ENCODE data around the gene TMEM250. TPM values are rescaled to one million over a fixed set of nuclear protein-coding genes. Genes with fewer than 3 reads are reported as not detected.

The TMEM250 gene
- total RNA-seq, 4 donors from 2014 or later, result 34.3 to 59.4 (median 43.4) TPM

- no peak overlapping the region for H3K4me3 ChIP-seq
- no peak for TF ChIP-seq CTCF (IDR thresholded peaks at IDR 0.05)
- no peak for TF ChIP-seq POLR2A (IDR thresholded peaks at IDR 0.05)
- no peaks in the 10 kb centered on the region for H3K36me3 ChIP-seq
- no peak overlapping the region for H3K27ac ChIP-seq
- no peaks in the 10 kb centered on the region for H3K9me3 ChIP-seq
- WGBS, 2 donors, result 87% methylated on average over 12 to 14 of the region's 14 CpGs
- intact Hi-C loops (cut with DNase I), result no loop called here
- H3K4me1 ChIP-seq, result peaks cover 0 to 4% (median 0%) of the 10 kb centered on the region in 3 donors
- H3K27me3 ChIP-seq, result peaks cover 0 to 58% (median 0%) of the 10 kb centered on the region in 4 donors
- DNase-seq, result no peak
Measured at GRCh38 chr9:136154943-136155342, 36.3 kb upstream of the TMEM250 start.

- H3K4me1 ChIP-seq, result peaks cover 0 to 5% (median 0%) of the 10 kb centered on the region in 3 donors
- H3K4me3 ChIP-seq, result no peak overlapping the region
- no peak for DNase-seq
- H3K27me3 ChIP-seq, result peaks cover 0 to 59% (median 0%) of the 10 kb centered on the region in 4 donors
- WGBS, 2 donors, result 39 to 46% methylated on average over 8 to 21 of the region's 24 CpGs
- TF ChIP-seq POLR2A (IDR thresholded peaks at IDR 0.05), result no peak
- no peak for TF ChIP-seq CTCF (IDR thresholded peaks at IDR 0.05)
- no peak overlapping the region for H3K27ac ChIP-seq
- H3K36me3 ChIP-seq, result no peaks in the 10 kb centered on the region
- no peaks in the 10 kb centered on the region for H3K9me3 ChIP-seq
- intact Hi-C loops (cut with DNase I), result no loop called here
Measured at GRCh38 chr9:136153381-136154065, 34.8 kb upstream of the TMEM250 start.

- H3K4me3 ChIP-seq, result no peak overlapping the region
- no peaks in the 10 kb centered on the region for H3K9me3 ChIP-seq
- H3K27me3 ChIP-seq, result peaks cover 0 to 59% (median 0%) of the 10 kb centered on the region in 4 donors
- H3K27ac ChIP-seq, result no peak overlapping the region
- 95 to 100% methylated on average over 3 to 4 of the region's 12 CpGs for WGBS, 2 donors
- intact Hi-C loops (cut with DNase I), result no loop called here
- TF ChIP-seq CTCF (IDR thresholded peaks at IDR 0.05), result no peak
- peaks cover 0 to 11% (median 0%) of the 10 kb centered on the region in 3 donors for H3K4me1 ChIP-seq
- H3K36me3 ChIP-seq, result no peaks in the 10 kb centered on the region
- DNase-seq, result no peak
Measured at GRCh38 chr9:136152931-136153330, 34.3 kb upstream of the TMEM250 start.

- no peak overlapping the region for H3K4me3 ChIP-seq
- H3K27ac ChIP-seq, result no peak overlapping the region
- peaks cover 0 to 12% (median 0%) of the 10 kb centered on the region in 3 donors for H3K4me1 ChIP-seq
- H3K9me3 ChIP-seq, result no peaks in the 10 kb centered on the region
- H3K36me3 ChIP-seq, result no peaks in the 10 kb centered on the region
- no peak for TF ChIP-seq POLR2A (IDR thresholded peaks at IDR 0.05)
- TF ChIP-seq CTCF (IDR thresholded peaks at IDR 0.05), result no peak
- WGBS, 2 donors, result 67 to 85% methylated on average over 1 to 4 of the region's 4 CpGs
- DNase-seq, result no peak
- intact Hi-C loops (cut with DNase I), result no loop called here
- H3K27me3 ChIP-seq, result peaks cover 0 to 59% (median 0%) of the 10 kb centered on the region in 4 donors
Measured at GRCh38 chr9:136152543-136152866, 33.8 kb upstream of the TMEM250 start.

- H3K27ac ChIP-seq, result no peak overlapping the region
- no peaks in the 10 kb centered on the region for H3K36me3 ChIP-seq
- H3K4me1 ChIP-seq, result peaks cover 0 to 12% (median 0%) of the 10 kb centered on the region in 3 donors
- TF ChIP-seq POLR2A (IDR thresholded peaks at IDR 0.05) (no peak), CTCF (IDR thresholded peaks at IDR 0.05) (no peak)
- no peak for DNase-seq
- H3K4me3 ChIP-seq, result no peak overlapping the region
- H3K27me3 ChIP-seq, result peaks cover 0 to 59% (median 0%) of the 10 kb centered on the region in 4 donors
- 90 to 95% methylated on average over 7 to 10 of the region's 27 CpGs for WGBS, 2 donors
- intact Hi-C loops (cut with DNase I), result no loop called here
- no peaks in the 10 kb centered on the region for H3K9me3 ChIP-seq
Measured at GRCh38 chr9:136151848-136152542, 33.3 kb upstream of the TMEM250 start.
